ENCODE results near the gene RSAD1. TPM values are rescaled to one million over a fixed set of nuclear protein-coding genes. Genes with fewer than 3 reads are reported as not detected.

The RSAD1 gene
- polyA plus RNA-seq, 1 of the 3 experiments (the other 2 are of a cell fraction), result 44.7 TPM

DNA sequence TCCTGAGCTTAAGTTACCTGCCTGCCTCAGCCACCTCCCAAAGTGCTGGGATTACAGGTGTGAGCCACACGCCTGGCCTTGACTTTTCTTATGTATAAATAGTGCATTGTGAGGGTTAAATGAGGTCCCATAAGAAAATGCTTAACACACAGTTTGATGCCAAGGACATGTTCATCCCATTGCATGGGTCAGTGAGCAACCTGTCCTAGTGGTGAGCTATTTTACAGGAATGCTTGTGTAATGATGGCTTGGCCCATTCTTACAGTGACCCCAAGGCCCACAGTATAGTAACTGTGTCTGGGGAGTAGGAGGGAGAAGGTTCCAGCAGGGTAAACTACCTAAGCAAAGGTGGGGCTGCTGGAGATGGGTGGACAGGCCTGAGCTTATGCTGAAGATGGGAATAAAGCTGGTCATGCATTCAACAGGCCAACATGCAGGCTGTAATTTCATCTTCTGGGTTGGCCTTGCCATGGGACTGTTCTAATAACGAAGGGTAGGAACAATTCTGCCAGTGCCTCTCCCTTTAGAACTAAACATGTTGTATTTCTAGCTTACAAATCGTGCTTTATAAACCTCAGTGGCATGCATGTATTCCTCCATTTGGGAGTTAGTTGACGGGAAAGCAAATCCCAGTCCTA lies 46.4 kb upstream of the RSAD1 start:
- ChIA-PET CTCF (interaction anchor here (1.1 to 6.6 kb wide), 9 partner anchors 10 to 159 kb away, joined by 3 to 33 read pairs (median 4); partner anchors contain the start of genes LRRC59, RSAD1 and XYLT2), POLR2A (no interaction called here)
- H3K79me2 ChIP-seq (ENCODE audit: insufficient read depth), result peaks cover 13% of the 10 kb centered on the region
- H3K9ac ChIP-seq, result no peak overlapping the region
- H3F3A ChIP-seq (replicated peaks; ENCODE audit: insufficient read depth), result peaks cover 1% of the 10 kb centered on the region
- H2AFZ ChIP-seq (ENCODE audit: low read depth), result no peak overlapping the region
- H3K4me2 ChIP-seq, result no peak overlapping the region
- H3K4me1 ChIP-seq (ENCODE audit: control insufficient read depth in 1 of 2, insufficient read depth in 2 of 2, low read depth in 1 of 2, low read length in 1 of 2), result peaks cover 0 to 5% of the 10 kb centered on the region in 2 experiments; a peak in 1 of 4 replicates
- no peak overlapping the region for H3K4me3 ChIP-seq (ENCODE audit: low read depth in 2 of 2, low read length in 1 of 2)
- no peak for DNase-seq
- no peak for TF ChIP-seq FOSL2 (IDR thresholded peaks at IDR 0.05; ENCODE audit: borderline replicate concordance, low read depth)
- no peak for TF ChIP-seq CTCF (IDR thresholded peaks at IDR 0.05)
- TF ChIP-seq RXRA (IDR thresholded peaks at IDR 0.05; ENCODE audit: borderline replicate concordance, low read depth), result no peak
- no peak for TF ChIP-seq TCF12 (IDR thresholded peaks at IDR 0.05)
- no peak for TF ChIP-seq SMC3 (IDR thresholded peaks at IDR 0.05; ENCODE audit: low read depth, low read length)
- TF ChIP-seq, protein P1, sequence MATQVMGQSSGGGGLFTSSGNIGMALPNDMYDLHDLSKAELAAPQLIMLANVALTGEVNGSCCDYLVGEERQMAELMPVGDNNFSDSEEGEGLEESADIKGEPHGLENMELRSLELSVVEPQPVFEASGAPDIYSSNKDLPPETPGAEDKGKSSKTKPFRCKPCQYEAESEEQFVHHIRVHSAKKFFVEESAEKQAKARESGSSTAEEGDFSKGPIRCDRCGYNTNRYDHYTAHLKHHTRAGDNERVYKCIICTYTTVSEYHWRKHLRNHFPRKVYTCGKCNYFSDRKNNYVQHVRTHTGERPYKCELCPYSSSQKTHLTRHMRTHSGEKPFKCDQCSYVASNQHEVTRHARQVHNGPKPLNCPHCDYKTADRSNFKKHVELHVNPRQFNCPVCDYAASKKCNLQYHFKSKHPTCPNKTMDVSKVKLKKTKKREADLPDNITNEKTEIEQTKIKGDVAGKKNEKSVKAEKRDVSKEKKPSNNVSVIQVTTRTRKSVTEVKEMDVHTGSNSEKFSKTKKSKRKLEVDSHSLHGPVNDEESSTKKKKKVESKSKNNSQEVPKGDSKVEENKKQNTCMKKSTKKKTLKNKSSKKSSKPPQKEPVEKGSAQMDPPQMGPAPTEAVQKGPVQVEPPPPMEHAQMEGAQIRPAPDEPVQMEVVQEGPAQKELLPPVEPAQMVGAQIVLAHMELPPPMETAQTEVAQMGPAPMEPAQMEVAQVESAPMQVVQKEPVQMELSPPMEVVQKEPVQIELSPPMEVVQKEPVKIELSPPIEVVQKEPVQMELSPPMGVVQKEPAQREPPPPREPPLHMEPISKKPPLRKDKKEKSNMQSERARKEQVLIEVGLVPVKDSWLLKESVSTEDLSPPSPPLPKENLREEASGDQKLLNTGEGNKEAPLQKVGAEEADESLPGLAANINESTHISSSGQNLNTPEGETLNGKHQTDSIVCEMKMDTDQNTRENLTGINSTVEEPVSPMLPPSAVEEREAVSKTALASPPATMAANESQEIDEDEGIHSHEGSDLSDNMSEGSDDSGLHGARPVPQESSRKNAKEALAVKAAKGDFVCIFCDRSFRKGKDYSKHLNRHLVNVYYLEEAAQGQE (IDR thresholded peaks at IDR 0.05; ENCODE audit: low read depth, low read length), result no peak
- no peak for TF ChIP-seq GATA2 (CRISPR knock-in tag; IDR thresholded peaks at IDR 0.05)
- no peak for TF ChIP-seq POLR2AphosphoS5 (IDR thresholded peaks at IDR 0.05; ENCODE audit: low read depth, low read length)
- no peak for TF ChIP-seq YY1 (IDR thresholded peaks at IDR 0.05; ENCODE audit: low read depth)
- no peak for TF ChIP-seq MEF2A (IDR thresholded peaks at IDR 0.05; ENCODE audit: borderline replicate concordance, low read depth)
- no peak for TF ChIP-seq MAX (IDR thresholded peaks at IDR 0.05; ENCODE audit: low read depth)
- no peak for TF ChIP-seq RAD21 (IDR thresholded peaks at IDR 0.05; ENCODE audit: low read length)
- no peak for TF ChIP-seq TAF1 (IDR thresholded peaks at IDR 0.05; ENCODE audit: borderline replicate concordance, low read depth, low read length)
- TF ChIP-seq USF1 (IDR thresholded peaks at IDR 0.05; ENCODE audit: borderline replicate concordance, low read depth), result no peak
- TF ChIP-seq MXI1 (IDR thresholded peaks at IDR 0.05; ENCODE audit: low read depth, low read length), result no peak
- no peak for TF ChIP-seq CHD2 (IDR thresholded peaks at IDR 0.05; ENCODE audit: low read length, partially characterized antibody)
- no peak for TF ChIP-seq TEAD4 (IDR thresholded peaks at IDR 0.05; ENCODE audit: borderline replicate concordance, insufficient read depth)
- TF ChIP-seq ELF1 (IDR thresholded peaks at IDR 0.05), result no peak
- H4K20me1 ChIP-seq (ENCODE audit: insufficient read depth), result no peaks in the 10 kb centered on the region
- H3K9me3 ChIP-seq, result no peaks in the 10 kb centered on the region
- H3K27me3 ChIP-seq (ENCODE audit: insufficient read depth), result no peaks in the 10 kb centered on the region
- WGBS (ENCODE audit: low lambda C conversion rate), result 60% methylated on average over 4 of the region's 4 CpGs
- no peaks in the 10 kb centered on the region for H3K9me2 ChIP-seq
- no peak overlapping the region for H3K27ac ChIP-seq (ENCODE audit: low read depth in 2 of 2, low read length in 1 of 2)
- H3K36me3 ChIP-seq (replicated peaks in 1 of 2; ENCODE audit: control insufficient read depth in 1 of 2, insufficient read depth in 2 of 2, low read length in 1 of 2), result no peaks in the 10 kb centered on the region

Measured in SK-N-SH (cell line).